Peyer's patch (tissue), 4 donors: ENCODE results near the gene ZNHIT1.

Experiments
- CTCF ChIP-seq, 6 experiments: fragments of 450-650 bp in 4 of 6; fragments of 200-600 bp in 2 of 6; sonication (generic) in 1 of 6; IDR thresholded peaks; one replicate each; pipeline ENCODE4 v1.5.1; 2017 to 2019; ENCODE audit warnings: antibody characterized with exemption in 6 of 6, mild to moderate bottlenecking in 3 of 6, moderate library complexity in 1 of 6
- POLR2A ChIP-seq, 2 donors: fragments of 450-650 bp; IDR thresholded peaks; one replicate each; pipeline ENCODE4 v1.5.1; 2017; ENCODE audit warnings: antibody characterized with exemption in 2 of 2, mild to moderate bottlenecking in 2 of 2, moderate library complexity in 2 of 2

- no peak for TF ChIP-seq CTCF (IDR thresholded peaks at IDR 0.05)
- TF ChIP-seq POLR2A (IDR thresholded peaks at IDR 0.05), result no peak
These were observed 17.5 kb upstream of the ZNHIT1 start for GRCh38 chr7:101200504-101200861.
